Neural progenitor cell (in vitro differentiated cells): Measurements from ENCODE around the gene UGT1A8.

Experiments
- EZH2phosphoT487 ChIP-seq: fragments of 200-600 bp; sonication (generic); IDR thresholded peaks from 2 replicates; pipeline ENCODE4 v1.6.1; 2017; ENCODE audit warnings: antibody characterized with exemption
- TF ChIP-seq, protein P1 (sequence below): fragments of 200-600 bp; sonication (generic); IDR thresholded peaks from 2 replicates; pipeline ENCODE4 v1.5.1; 2017; ENCODE audit warnings: antibody characterized with exemption, mild to moderate bottlenecking

DNA sequence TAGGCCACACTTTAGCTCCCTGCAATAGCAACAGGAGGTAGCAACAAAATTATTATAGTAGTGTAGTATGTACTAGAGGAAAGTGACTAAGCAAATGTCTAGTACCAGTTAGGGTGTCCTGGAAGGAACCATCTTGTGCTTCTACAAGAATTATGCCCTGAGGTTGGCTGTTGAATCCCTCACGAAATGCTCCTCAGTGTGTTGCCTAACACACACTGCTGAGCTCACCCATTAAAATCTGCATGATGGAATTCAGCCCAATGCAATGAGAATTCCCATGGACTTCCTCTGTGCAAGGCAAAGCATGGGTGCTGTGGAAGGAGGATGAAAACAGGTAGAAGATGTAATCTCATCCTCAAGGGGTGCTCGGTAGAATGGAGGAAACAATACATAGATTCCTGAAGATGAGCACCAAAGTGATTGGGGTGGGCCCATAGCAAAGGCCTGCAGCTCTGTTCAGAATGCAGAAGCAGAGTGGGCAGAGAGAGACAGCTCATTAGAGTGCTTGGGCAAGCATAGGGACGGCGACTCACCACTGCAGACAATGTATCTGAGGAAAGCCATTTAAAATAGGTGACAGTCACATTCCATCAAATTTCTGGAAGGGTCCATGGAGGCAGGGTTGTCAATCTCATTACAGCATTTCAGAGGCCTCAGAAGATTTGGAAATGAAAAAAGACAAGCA lies 63.1 kb downstream of the UGT1A8 start:
- TF ChIP-seq, protein P1, sequence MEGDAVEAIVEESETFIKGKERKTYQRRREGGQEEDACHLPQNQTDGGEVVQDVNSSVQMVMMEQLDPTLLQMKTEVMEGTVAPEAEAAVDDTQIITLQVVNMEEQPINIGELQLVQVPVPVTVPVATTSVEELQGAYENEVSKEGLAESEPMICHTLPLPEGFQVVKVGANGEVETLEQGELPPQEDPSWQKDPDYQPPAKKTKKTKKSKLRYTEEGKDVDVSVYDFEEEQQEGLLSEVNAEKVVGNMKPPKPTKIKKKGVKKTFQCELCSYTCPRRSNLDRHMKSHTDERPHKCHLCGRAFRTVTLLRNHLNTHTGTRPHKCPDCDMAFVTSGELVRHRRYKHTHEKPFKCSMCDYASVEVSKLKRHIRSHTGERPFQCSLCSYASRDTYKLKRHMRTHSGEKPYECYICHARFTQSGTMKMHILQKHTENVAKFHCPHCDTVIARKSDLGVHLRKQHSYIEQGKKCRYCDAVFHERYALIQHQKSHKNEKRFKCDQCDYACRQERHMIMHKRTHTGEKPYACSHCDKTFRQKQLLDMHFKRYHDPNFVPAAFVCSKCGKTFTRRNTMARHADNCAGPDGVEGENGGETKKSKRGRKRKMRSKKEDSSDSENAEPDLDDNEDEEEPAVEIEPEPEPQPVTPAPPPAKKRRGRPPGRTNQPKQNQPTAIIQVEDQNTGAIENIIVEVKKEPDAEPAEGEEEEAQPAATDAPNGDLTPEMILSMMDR = no peak
- TF ChIP-seq EZH2phosphoT487 = no peak
